Nephron progenitor cell (in vitro differentiated cells): ENCODE results near the gene NR1I2.

Source experiments
- DNase-seq: peaks from one replicate; pipeline ENCODE4 v3.0.0; 2021
- H3K27ac Mint-ChIP-seq: 2 replicates; pipeline ENCODE4 v1.8.0; 2021; ENCODE audit warnings: mild to moderate bottlenecking, moderate library complexity, mixed read lengths
- H3K27me3 Mint-ChIP-seq: 2 replicates; pipeline ENCODE4 v1.8.0; 2021; ENCODE audit warnings: mild to moderate bottlenecking, low read depth, mixed read lengths; ENCODE audit not compliant: poor library complexity
- H3K36me3 Mint-ChIP-seq: 2 replicates; pipeline ENCODE4 v1.8.0; 2021; ENCODE audit warnings: low read depth, mixed read lengths
- H3K4me1 Mint-ChIP-seq: 2 replicates; pipeline ENCODE4 v1.8.0; 2021; ENCODE audit warnings: mixed read lengths
- H3K4me3 Mint-ChIP-seq: 2 replicates; pipeline ENCODE4 v1.8.0; 2021; ENCODE audit warnings: mild to moderate bottlenecking, moderate library complexity, mixed read lengths
- H3K9me3 Mint-ChIP-seq: 2 replicates; pipeline ENCODE4 v1.8.0; 2021; ENCODE audit warnings: mild to moderate bottlenecking, moderate library complexity, mixed read lengths
- TF ChIP-seq, protein P1 (sequence below): fragments of 200-600 bp; sonication (generic); IDR thresholded peaks from 2 replicates; pipeline ENCODE4 v1.5.0; 2021; ENCODE audit warnings: antibody characterized with exemption

NR1I2 gene

DNA sequence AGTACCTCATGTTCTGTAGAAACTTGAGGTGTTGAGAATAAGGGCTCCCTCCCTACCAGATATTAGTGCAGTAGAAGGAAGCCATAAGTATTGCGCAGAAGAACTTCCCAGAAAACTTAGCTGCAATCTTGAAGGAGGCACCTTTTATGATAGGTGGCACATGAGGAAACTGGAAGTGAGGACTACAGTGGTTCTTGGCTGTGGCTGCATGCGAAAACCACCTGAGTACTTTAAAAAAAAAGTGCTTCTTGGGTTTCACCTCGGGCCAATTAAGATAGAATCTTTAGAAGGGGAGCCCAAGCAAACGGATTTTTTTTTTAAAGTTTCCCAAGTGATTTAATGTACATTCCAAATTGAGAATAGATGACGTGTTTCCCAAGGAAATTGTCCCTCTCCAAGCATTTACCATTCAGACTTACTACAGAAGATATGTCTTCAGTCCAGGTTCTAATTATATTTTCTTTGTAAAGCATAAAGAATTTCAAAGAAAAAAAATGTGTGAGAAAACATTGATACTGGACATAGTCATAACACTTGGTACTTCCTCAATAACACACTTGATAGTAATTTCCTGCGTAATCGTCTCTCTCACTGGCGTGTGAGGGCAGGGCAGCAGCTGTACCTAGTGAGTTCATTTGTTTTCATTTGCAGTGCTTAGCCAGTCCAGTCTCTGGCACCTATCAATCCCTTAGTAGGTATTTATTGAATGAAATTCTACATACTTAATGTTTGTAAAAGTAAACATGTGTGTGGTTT lies 12.3 kb upstream of the NR1I2 start:
- DNase-seq, result no peak
- Mint-ChIP-seq H3K4me3 (no peak overlapping the region), H3K36me3 (peaks cover 21% of the 10 kb centered on the region), H3K27ac (no peak overlapping the region), H3K4me1 (no peaks in the 10 kb centered on the region), H3K9me3 (peaks cover 12% of the 10 kb centered on the region), H3K27me3 (peaks cover 4% of the 10 kb centered on the region)
- TF ChIP-seq, protein P1, sequence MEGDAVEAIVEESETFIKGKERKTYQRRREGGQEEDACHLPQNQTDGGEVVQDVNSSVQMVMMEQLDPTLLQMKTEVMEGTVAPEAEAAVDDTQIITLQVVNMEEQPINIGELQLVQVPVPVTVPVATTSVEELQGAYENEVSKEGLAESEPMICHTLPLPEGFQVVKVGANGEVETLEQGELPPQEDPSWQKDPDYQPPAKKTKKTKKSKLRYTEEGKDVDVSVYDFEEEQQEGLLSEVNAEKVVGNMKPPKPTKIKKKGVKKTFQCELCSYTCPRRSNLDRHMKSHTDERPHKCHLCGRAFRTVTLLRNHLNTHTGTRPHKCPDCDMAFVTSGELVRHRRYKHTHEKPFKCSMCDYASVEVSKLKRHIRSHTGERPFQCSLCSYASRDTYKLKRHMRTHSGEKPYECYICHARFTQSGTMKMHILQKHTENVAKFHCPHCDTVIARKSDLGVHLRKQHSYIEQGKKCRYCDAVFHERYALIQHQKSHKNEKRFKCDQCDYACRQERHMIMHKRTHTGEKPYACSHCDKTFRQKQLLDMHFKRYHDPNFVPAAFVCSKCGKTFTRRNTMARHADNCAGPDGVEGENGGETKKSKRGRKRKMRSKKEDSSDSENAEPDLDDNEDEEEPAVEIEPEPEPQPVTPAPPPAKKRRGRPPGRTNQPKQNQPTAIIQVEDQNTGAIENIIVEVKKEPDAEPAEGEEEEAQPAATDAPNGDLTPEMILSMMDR, result no peak

DNA sequence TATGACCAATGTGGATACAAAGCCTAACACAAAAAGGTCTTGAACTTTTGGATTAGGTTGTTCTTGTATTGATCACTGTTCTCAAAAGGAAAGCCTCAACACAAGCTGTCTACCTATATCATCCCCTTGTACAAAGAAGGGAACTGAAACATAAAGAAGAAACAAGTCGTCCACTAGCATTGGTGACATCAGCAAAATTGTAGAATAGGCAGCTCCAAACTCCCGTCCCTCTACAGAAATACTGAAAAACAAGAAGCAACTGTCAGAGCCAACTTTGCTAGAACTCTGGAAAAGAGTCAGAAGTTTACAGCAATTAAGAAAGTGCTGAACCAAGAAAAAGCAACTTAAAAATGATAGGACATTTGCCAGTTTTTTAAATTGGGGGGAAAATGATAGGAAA lies 7.5 kb upstream of the NR1I2 start:
- no peak overlapping the region for H3K4me3 Mint-ChIP-seq
- H3K36me3 Mint-ChIP-seq, result peaks cover 9% of the 10 kb centered on the region
- no peaks in the 10 kb centered on the region for H3K4me1 Mint-ChIP-seq
- no peak for DNase-seq
- peaks cover 4% of the 10 kb centered on the region for H3K27me3 Mint-ChIP-seq
- no peak overlapping the region for H3K27ac Mint-ChIP-seq
- TF ChIP-seq, protein P1, result no peak
- H3K9me3 Mint-ChIP-seq, result peaks cover 23% of the 10 kb centered on the region

DNA sequence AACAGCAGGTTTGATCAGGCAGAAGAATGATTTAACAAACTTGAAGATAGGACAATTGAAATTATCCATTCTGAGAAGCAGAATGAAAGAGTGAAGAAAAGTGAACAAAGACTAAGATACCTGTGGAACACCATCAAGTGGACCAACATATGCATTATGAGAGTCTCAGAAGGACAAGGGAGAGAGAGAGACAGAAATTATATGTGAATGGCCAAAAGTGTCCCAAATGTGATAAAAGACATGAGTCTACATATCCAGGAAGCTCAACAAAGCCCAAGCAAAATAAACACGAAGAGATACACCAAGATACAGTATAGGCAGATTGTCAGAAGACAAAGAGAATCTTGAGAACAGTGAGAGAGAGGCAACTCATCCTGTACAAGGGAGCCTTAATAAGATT lies 5.6 kb upstream of the NR1I2 start:
- H3K4me3 Mint-ChIP-seq, result no peak overlapping the region
- DNase-seq, result no peak
- TF ChIP-seq, protein P1, result no peak

DNA sequence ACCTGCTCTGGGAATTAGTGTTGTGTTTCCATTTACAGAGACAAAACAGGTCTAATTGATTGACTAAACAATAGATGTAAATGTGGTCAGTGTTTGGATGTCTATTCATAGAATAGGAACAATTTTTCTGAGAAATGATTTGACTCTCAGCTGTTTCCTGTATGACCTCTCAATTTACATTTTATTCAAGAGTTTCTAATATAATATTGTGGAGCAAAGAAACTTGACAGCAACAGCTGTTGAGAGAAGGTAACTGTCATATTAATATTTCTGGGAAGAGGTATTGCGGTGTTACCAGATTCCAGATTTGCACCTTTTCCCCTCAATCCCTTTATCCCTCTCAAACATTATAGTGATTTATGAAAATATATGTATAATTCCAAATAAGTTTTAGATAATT lies 3.7 kb upstream of the NR1I2 start:
- Mint-ChIP-seq H3K36me3 (peaks cover 9% of the 10 kb centered on the region), H3K27ac (no peak overlapping the region), H3K4me1 (peaks cover 20% of the 10 kb centered on the region), H3K4me3 (no peak overlapping the region), H3K9me3 (peaks cover 23% of the 10 kb centered on the region), H3K27me3 (peaks cover 4% of the 10 kb centered on the region)
- TF ChIP-seq, protein P1, result no peak
- DNase-seq, result no peak

More for the DNA sequence above, 5.6 kb upstream of the NR1I2 start:
- peaks cover 9% of the 10 kb centered on the region for H3K36me3 Mint-ChIP-seq
- peaks cover 23% of the 10 kb centered on the region for H3K9me3 Mint-ChIP-seq
- no peak overlapping the region for H3K27ac Mint-ChIP-seq
- peaks cover 16% of the 10 kb centered on the region for H3K4me1 Mint-ChIP-seq
- peaks cover 4% of the 10 kb centered on the region for H3K27me3 Mint-ChIP-seq

DNA sequence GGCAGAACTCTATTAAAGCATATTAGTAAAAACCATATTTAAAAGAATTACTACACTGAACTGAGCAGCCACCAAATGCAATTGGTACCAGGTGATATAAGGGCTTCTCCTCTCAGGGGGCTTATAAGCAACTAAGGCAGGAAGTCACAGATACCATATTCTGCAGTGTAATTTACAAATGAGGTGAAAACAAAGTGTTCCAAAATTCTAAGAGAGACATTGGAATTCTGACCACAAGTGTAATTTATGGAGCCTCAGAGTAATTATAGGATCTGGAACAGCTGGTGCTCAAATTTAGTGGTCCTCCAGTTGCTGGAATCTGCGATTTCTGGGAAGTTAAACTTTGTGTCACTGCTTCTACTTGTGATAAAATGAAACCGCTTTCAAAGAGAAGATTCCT lies 3.1 kb upstream of the NR1I2 start:
- Mint-ChIP-seq H3K27me3 (peaks cover 4% of the 10 kb centered on the region), H3K36me3 (peaks cover 9% of the 10 kb centered on the region), H3K4me1 (peaks cover 20% of the 10 kb centered on the region), H3K27ac (no peak overlapping the region), H3K9me3 (peaks cover 23% of the 10 kb centered on the region), H3K4me3 (no peak overlapping the region)
- TF ChIP-seq, protein P1, result no peak
- no peak for DNase-seq
